ENCODE results near the gene COL18A1.
"Not testable (repeated sequence)": the region's sequence is repeated elsewhere in the genome, so short reads cannot be mapped to it uniquely, and the experiment has no call there.

Gene COL18A1

DNA sequence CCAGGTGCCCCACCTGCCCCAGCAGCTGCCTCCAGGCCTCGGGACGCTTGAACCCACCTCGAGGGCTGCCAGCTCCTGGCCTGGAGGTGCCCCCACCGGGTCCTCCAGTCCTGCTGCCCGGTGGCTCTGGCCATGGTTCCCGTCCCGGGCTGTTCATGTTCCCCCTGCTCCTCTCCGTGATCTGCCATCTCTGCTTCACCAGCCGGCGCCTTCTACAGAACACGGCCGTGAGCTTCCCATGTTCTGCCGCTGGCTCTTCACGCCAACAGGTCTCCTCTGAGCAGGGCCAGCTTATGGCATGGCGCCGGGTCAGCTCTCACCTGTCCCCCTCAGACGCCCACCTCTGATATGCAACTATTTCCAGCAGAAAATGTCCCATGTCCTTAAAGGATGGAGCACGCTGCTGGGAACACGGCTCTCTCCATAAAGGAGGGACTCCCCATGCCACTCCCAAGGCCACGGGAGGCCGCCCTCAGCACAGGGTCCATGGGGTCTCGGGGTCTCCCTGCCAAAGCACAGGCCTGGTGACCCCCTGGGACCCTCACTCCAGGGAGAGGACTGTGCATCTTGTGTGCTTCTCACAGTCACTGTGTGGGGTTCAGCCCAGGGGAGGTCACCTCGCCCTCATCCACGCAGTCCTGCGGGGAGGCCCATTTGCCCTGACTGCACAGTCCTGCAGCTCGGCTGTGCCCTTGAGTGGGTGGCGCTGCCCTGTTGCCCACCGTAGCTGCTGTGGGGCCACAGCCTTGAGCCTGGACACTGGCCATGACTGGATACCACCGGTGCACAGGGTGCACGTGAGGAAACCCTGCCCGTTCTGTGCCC lies 36.7 kb downstream of the COL18A1 start:
- no peak overlapping the region for H2BK120ac ChIP-seq (ENCODE audit: low read depth, low read length)
- H3K36me3 ChIP-seq (replicated peaks in 1 of 2; ENCODE audit: control insufficient read depth in 2 of 2, insufficient read depth in 2 of 2, low read length in 2 of 2): peaks cover 0 to 6% of the 10 kb centered on the region in 2 donors
- H3K79me1 ChIP-seq (ENCODE audit: low read depth, low read length): peaks cover 31% of the 10 kb centered on the region
- no peak overlapping the region for H3K27ac ChIP-seq (replicated peaks; ENCODE audit: low read length)
- H3K4me1 ChIP-seq (ENCODE audit: control insufficient read depth in 2 of 2, insufficient read depth in 1 of 2, low read depth in 1 of 2, low read length in 2 of 2): peaks cover 2 to 3% of the 10 kb centered on the region in 2 donors
- no peak overlapping the region for H4K8ac ChIP-seq (ENCODE audit: low read depth, low read length)
- peak overlapping the region; percentile 83 for H2AK5ac ChIP-seq (ENCODE audit: low read depth, low read length)
- no peak for DNase-seq (ENCODE audit: low spot score)
- H3K4ac ChIP-seq (ENCODE audit: low read length): no peak overlapping the region
- H2BK15ac ChIP-seq (ENCODE audit: low read length): peak overlapping the region; percentile 67
- H2AFZ ChIP-seq (ENCODE audit: low read length): no peak overlapping the region
- no peak overlapping the region for H3K9ac ChIP-seq (ENCODE audit: low read depth, low read length, poor library complexity)
- H2BK5ac ChIP-seq (ENCODE audit: low read length): no peak overlapping the region
- H3K27me3 ChIP-seq (ENCODE audit: control insufficient read depth in 3 of 3, insufficient read depth in 3 of 3, low read depth in 1 of 3, low read length in 3 of 3): peaks cover 0 to 4% (median 2%) of the 10 kb centered on the region in 3 experiments
- WGBS, 2 donors (ENCODE audit: extremely low coverage in 2 of 2, insufficient read length in 2 of 2, insufficient replicate concordance in 1 of 2): no CpG with 5 or more reads among the region's 31 CpGs
- H3K14ac ChIP-seq (ENCODE audit: low read length): peak overlapping the region; percentile 89
- H3K4me2 ChIP-seq (ENCODE audit: insufficient read depth, low read length, poor library complexity, severe bottlenecking): no peak overlapping the region
- H3K18ac ChIP-seq (ENCODE audit: low read length): peak overlapping the region; percentile 35
- no peak overlapping the region for H3K4me3 ChIP-seq (ENCODE audit: low read length in 2 of 2)
- H2BK12ac ChIP-seq (ENCODE audit: low read length): peak overlapping the region; percentile 73
- no peak overlapping the region for H4K91ac ChIP-seq (ENCODE audit: low read depth, low read length, poor library complexity)
- peak overlapping the region; percentile 0 for H3K23ac ChIP-seq (ENCODE audit: low read depth, low read length, poor library complexity)
- H3K9me3 ChIP-seq (replicated peaks in 1 of 2; ENCODE audit: control insufficient read depth in 2 of 2, insufficient read depth in 1 of 2, low read depth in 1 of 2, low read length in 2 of 2): peaks cover 1 to 13% of the 10 kb centered on the region in 2 donors

DNA sequence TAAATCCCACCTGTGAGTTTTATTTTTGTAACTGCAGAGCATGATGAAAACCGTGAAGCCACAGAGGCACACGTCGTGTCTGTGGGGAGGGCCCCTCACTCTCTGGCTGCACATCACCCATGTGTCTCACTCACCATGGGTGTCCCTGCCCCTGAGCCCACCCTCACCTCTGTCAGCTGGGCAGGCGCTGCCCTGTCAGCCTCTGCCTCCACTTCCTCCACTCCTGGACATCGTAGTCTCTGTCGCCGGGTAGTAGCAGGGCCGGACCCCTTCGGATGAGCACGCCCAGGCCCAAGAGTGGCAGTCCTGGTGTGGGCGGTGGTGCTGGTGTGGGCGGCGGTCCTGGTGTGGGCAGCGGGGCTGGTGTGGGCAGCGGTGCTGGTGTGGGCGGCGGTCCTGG lies 37.3 kb downstream of the COL18A1 start:
- peaks cover 0 to 4% (median 0%) of the 10 kb centered on the region in 3 experiments for H3K27me3 ChIP-seq (ENCODE audit: control insufficient read depth in 3 of 3, insufficient read depth in 3 of 3, low read depth in 1 of 3, low read length in 3 of 3)
- peak overlapping the region; percentile 60 for H3K9ac ChIP-seq (ENCODE audit: low read depth, low read length, poor library complexity)
- peaks cover 5 to 15% of the 10 kb centered on the region in 2 donors for H3K9me3 ChIP-seq (replicated peaks in 1 of 2; ENCODE audit: control insufficient read depth in 2 of 2, insufficient read depth in 1 of 2, low read depth in 1 of 2, low read length in 2 of 2)
- H2BK120ac ChIP-seq (ENCODE audit: low read depth, low read length): no peak overlapping the region
- H2AFZ ChIP-seq (ENCODE audit: low read length): no peak overlapping the region
- H2BK12ac ChIP-seq (ENCODE audit: low read length): no peak overlapping the region
- H3K23ac ChIP-seq (ENCODE audit: low read depth, low read length, poor library complexity): peak overlapping the region; percentile 85
- no peak overlapping the region for H3K4me2 ChIP-seq (ENCODE audit: insufficient read depth, low read length, poor library complexity, severe bottlenecking)
- no peak overlapping the region for H3K27ac ChIP-seq (replicated peaks; ENCODE audit: low read length)
- WGBS, 2 donors (ENCODE audit: extremely low coverage in 2 of 2, insufficient read length in 2 of 2, insufficient replicate concordance in 1 of 2): no CpG with 5 or more reads among the region's 17 CpGs
- no peak overlapping the region for H3K4ac ChIP-seq (ENCODE audit: low read length)
- no peak for DNase-seq (ENCODE audit: low spot score)
- peaks cover 2 to 3% of the 10 kb centered on the region in 2 donors for H3K4me1 ChIP-seq (ENCODE audit: control insufficient read depth in 2 of 2, insufficient read depth in 1 of 2, low read depth in 1 of 2, low read length in 2 of 2)
- no peak overlapping the region for H2BK5ac ChIP-seq (ENCODE audit: low read length)
- H3K4me3 ChIP-seq (ENCODE audit: low read length in 2 of 2): no peak overlapping the region
- no peak overlapping the region for H4K91ac ChIP-seq (ENCODE audit: low read depth, low read length, poor library complexity)
- peak overlapping the region; percentile 38 for H3K14ac ChIP-seq (ENCODE audit: low read length)
- peak overlapping the region; percentile 71 for H3K18ac ChIP-seq (ENCODE audit: low read length)
- peak overlapping the region; percentile 67 for H2BK15ac ChIP-seq (ENCODE audit: low read length)
- H3K79me1 ChIP-seq (ENCODE audit: low read depth, low read length): peaks cover 25% of the 10 kb centered on the region
- peak overlapping the region; percentile 3 for H4K8ac ChIP-seq (ENCODE audit: low read depth, low read length)
- H3K36me3 ChIP-seq (replicated peaks in 1 of 2; ENCODE audit: control insufficient read depth in 2 of 2, insufficient read depth in 2 of 2, low read length in 2 of 2): peaks cover 0 to 2% of the 10 kb centered on the region in 2 donors
- H2AK5ac ChIP-seq (ENCODE audit: low read depth, low read length): peak overlapping the region; percentile 83

- H3K4me3 ChIP-seq (ENCODE audit: low read length in 2 of 2); H4K91ac ChIP-seq (ENCODE audit: low read depth, low read length, poor library complexity); H4K8ac ChIP-seq (ENCODE audit: low read depth, low read length); H3K27ac ChIP-seq (replicated peaks; ENCODE audit: low read length); H3K36me3 ChIP-seq (replicated peaks in 1 of 2; ENCODE audit: control insufficient read depth in 2 of 2, insufficient read depth in 2 of 2, low read length in 2 of 2); DNase-seq (ENCODE audit: low spot score); H2AFZ ChIP-seq (ENCODE audit: low read length); H3K4ac ChIP-seq (ENCODE audit: low read length); H3K27me3 ChIP-seq (ENCODE audit: control insufficient read depth in 3 of 3, insufficient read depth in 3 of 3, low read depth in 1 of 3, low read length in 3 of 3); H3K4me2 ChIP-seq (ENCODE audit: insufficient read depth, low read length, poor library complexity, severe bottlenecking); H3K4me1 ChIP-seq (ENCODE audit: control insufficient read depth in 2 of 2, insufficient read depth in 1 of 2, low read depth in 1 of 2, low read length in 2 of 2); H2BK15ac ChIP-seq (ENCODE audit: low read length); H2BK5ac ChIP-seq (ENCODE audit: low read length); H3K18ac ChIP-seq (ENCODE audit: low read length); H2BK120ac ChIP-seq (ENCODE audit: low read depth, low read length); H3K14ac ChIP-seq (ENCODE audit: low read length): not testable (repeated sequence)
- Histone ChIP-seq H2BK12ac (ENCODE audit: low read length) (peak overlapping the region; percentile 22), H2AK5ac (ENCODE audit: low read depth, low read length) (peak overlapping the region; percentile 50), H3K9me3 (replicated peaks in 1 of 2; ENCODE audit: control insufficient read depth in 2 of 2, insufficient read depth in 1 of 2, low read depth in 1 of 2, low read length in 2 of 2) (peaks cover 5 to 15% of the 10 kb centered on the region in 2 donors), H3K9ac (ENCODE audit: low read depth, low read length, poor library complexity) (peak overlapping the region; percentile 16), H3K79me1 (ENCODE audit: low read depth, low read length) (peaks cover 25% of the 10 kb centered on the region), H3K23ac (ENCODE audit: low read depth, low read length, poor library complexity) (peak overlapping the region; percentile 43)
- WGBS, 2 donors (ENCODE audit: extremely low coverage in 2 of 2, insufficient read length in 2 of 2, insufficient replicate concordance in 1 of 2): no CpG with 5 or more reads among the region's 39 CpGs
These were observed 38.0 kb downstream of the COL18A1 start for GRCh38 chr21:45442686-45443594.
